GM06990 (cell line): Measurements from ENCODE around the gene TBL1Y.

ENCODE experiments used
- DNase-seq: peaks from one replicate; pipeline ENCODE4 v3.0.0-alpha.2; 2011; ENCODE audit not compliant: insufficient read length; ENCODE audit errors: extremely low read depth
- H3K27me3 ChIP-seq: replicated peaks from 2 replicates; pipeline ENCODE4 v1.6.0; 2011; ENCODE audit warnings: low read length; ENCODE audit not compliant: control insufficient read depth, insufficient read depth
- H3K36me3 ChIP-seq: 2 replicates; pipeline ENCODE4 v1.5.1; 2011; ENCODE audit warnings: low read length; ENCODE audit not compliant: control insufficient read depth, insufficient read depth
- H3K4me3 ChIP-seq: replicated peaks from 2 replicates; pipeline ENCODE4 v1.5.1; 2011; ENCODE audit warnings: low read depth, mild to moderate bottlenecking, control low read depth, low read length
- TF ChIP-seq, protein P1 (sequence below): IDR thresholded peaks from 2 replicates; pipeline ENCODE4 v1.5.1; 2011; ENCODE audit warnings: low read length, control low read depth, mild to moderate bottlenecking, inconsistent platforms; ENCODE audit not compliant: insufficient read depth, poor library complexity, severe bottlenecking

TBL1Y gene

GRCh38 chrY:6977783-6978182 lies 67.3 kb downstream of the TBL1Y start:
- no peak for DNase-seq
- H3K4me3 ChIP-seq = no peak overlapping the region
- TF ChIP-seq, protein P1, sequence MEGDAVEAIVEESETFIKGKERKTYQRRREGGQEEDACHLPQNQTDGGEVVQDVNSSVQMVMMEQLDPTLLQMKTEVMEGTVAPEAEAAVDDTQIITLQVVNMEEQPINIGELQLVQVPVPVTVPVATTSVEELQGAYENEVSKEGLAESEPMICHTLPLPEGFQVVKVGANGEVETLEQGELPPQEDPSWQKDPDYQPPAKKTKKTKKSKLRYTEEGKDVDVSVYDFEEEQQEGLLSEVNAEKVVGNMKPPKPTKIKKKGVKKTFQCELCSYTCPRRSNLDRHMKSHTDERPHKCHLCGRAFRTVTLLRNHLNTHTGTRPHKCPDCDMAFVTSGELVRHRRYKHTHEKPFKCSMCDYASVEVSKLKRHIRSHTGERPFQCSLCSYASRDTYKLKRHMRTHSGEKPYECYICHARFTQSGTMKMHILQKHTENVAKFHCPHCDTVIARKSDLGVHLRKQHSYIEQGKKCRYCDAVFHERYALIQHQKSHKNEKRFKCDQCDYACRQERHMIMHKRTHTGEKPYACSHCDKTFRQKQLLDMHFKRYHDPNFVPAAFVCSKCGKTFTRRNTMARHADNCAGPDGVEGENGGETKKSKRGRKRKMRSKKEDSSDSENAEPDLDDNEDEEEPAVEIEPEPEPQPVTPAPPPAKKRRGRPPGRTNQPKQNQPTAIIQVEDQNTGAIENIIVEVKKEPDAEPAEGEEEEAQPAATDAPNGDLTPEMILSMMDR = no peak

DNA sequence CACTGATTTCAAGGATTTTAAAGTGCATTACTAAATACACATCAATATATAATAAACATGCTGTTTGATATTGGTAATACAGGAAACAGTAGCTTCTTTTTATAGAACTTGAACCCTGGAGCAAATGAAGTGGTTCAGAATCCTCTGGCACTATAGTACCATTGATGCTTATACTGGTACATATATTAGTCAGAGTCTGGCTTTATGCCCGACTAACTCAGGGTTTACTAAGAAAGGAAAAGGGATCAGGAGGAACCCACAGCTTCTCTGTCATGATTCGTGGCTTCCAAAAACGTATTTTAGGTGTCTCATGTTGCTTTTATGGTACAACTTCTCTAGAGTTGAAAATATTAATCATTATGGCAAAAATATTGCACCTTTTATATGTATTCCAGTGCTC lies 72.7 kb downstream of the TBL1Y start:
- H3K27me3 ChIP-seq = no peaks in the 10 kb centered on the region
- H3K4me3 ChIP-seq = no peak overlapping the region
- H3K36me3 ChIP-seq = no peaks in the 10 kb centered on the region
- no peak for DNase-seq
- TF ChIP-seq, protein P1 = no peak

More at GRCh38 chrY:6977783-6978182, 67.3 kb downstream of the TBL1Y start:
- H3K36me3 ChIP-seq = no peaks in the 10 kb centered on the region
- H3K27me3 ChIP-seq = no peaks in the 10 kb centered on the region

GRCh38 chrY:6987811-6988210 lies 77.3 kb downstream of the TBL1Y start:
- Histone ChIP-seq H3K36me3 (no peaks in the 10 kb centered on the region), H3K27me3 (no peaks in the 10 kb centered on the region), H3K4me3 (no peak overlapping the region)
- TF ChIP-seq, protein P1 = no peak
- DNase-seq = no peak

- DNase-seq = no peak
- TF ChIP-seq, protein P1 = no peak
- no peaks in the 10 kb centered on the region for H3K36me3 ChIP-seq
These were observed 79.6 kb downstream of the TBL1Y start for GRCh38 chrY:6989886-6990620.

DNA sequence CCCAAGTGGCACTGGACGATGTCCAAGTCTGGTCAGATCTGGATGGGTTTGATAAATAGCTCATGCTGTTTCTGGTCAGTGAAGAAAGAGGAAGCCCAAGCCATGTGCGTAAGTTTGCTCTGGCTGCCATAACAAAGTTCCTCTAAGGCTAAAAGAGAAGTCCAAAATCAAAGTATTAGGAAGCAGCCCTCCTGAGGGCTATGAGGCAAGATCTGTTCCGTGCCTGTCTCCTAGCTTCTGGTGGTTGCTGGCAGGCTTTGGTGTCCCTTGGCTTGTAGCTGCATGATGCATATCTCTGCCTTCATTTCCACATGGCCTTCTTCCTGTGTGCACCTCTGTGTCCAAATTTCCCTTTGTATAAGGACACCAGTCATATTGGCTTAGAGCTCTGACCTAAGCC lies 81.5 kb downstream of the TBL1Y start:
- no peak for DNase-seq
- H3K4me3 ChIP-seq = no peak overlapping the region
- TF ChIP-seq, protein P1 = no peak

More at GRCh38 chrY:6989886-6990620, 79.6 kb downstream of the TBL1Y start:
- Histone ChIP-seq H3K27me3 (no peaks in the 10 kb centered on the region), H3K4me3 (no peak overlapping the region)

More for the DNA sequence above, 81.5 kb downstream of the TBL1Y start:
- no peaks in the 10 kb centered on the region for H3K36me3 ChIP-seq
- no peaks in the 10 kb centered on the region for H3K27me3 ChIP-seq
